Mucosa of rectum (tissue), 2 donors: ENCODE data around the gene BICDL2.

Source experiments
- H3K27ac ChIP-seq, 2 donors: one replicate each; pipeline ENCODE4 v1.7.0; 2013; ENCODE audit warnings: inconsistent platforms in 2 of 2, low read depth in 2 of 2, low read length in 2 of 2
- H3K27me3 ChIP-seq, 2 donors: one replicate each; pipeline ENCODE4 v1.7.0; 2013; ENCODE audit warnings: low read length in 2 of 2; ENCODE audit not compliant: control insufficient read depth in 2 of 2, insufficient read depth in 2 of 2
- H3K36me3 ChIP-seq, 2 donors: one replicate each; pipeline ENCODE4 v1.7.0; 2013; ENCODE audit warnings: low read length in 2 of 2; ENCODE audit not compliant: control insufficient read depth in 2 of 2, insufficient read depth in 2 of 2
- H3K4me1 ChIP-seq, 2 donors: one replicate each; pipeline ENCODE4 v1.7.0; 2013; ENCODE audit warnings: low read length in 2 of 2, mild to moderate bottlenecking in 1 of 2; ENCODE audit not compliant: control insufficient read depth in 2 of 2, insufficient read depth in 2 of 2
- H3K4me3 ChIP-seq, 2 donors: one replicate each; pipeline ENCODE4 v1.7.0; 2013; ENCODE audit warnings: low read length in 2 of 2
- H3K9ac ChIP-seq, 2 donors: one replicate each; pipeline ENCODE4 v1.7.0; 2013; ENCODE audit warnings: low read length in 2 of 2, low read depth in 1 of 2, mild to moderate bottlenecking in 1 of 2
- H3K9me3 ChIP-seq, 2 donors: one replicate each; pipeline ENCODE4 v1.7.0; 2013; ENCODE audit warnings: low read length in 2 of 2; ENCODE audit not compliant: control insufficient read depth in 2 of 2
- donor health status: healthy.
- donor health status: Normal muscosa, but diverticular disease.

The BICDL2 gene

GRCh38 chr16:3020247-3020603 is 16.5 kb downstream of the BICDL2 start, which contains the start of gene TNFRSF12A:
TNFRSF12A (plus strand) TSS chr16:3020368; CDS start chr16:3020398, 30 bp downstream.
- Histone ChIP-seq H3K4me1 (peaks cover 36 to 37% of the 10 kb centered on the region in 2 donors), H3K27ac (peak within 1 kb of the TSS; percentile 79 to 90), H3K4me3 (peak within 1 kb of the TSS; percentile 75 to 84), H3K9ac (peak within 1 kb of the TSS; percentile 68 to 84), H3K36me3 (no peaks in the 10 kb centered on the region), H3K27me3 (peaks cover 0 to 5% of the 10 kb centered on the region in 2 donors), H3K9me3 (no peaks in the 10 kb centered on the region)

- Histone ChIP-seq H3K4me1 (peaks cover 36 to 37% of the 10 kb centered on the region in 2 donors), H3K9ac (no peak overlapping the region), H3K9me3 (no peaks in the 10 kb centered on the region), H3K4me3 (peak overlapping the region; percentile 64 to 73), H3K27me3 (peaks cover 0 to 5% of the 10 kb centered on the region in 2 donors), H3K36me3 (no peaks in the 10 kb centered on the region), H3K27ac (peak overlapping the region in 1 of 2 donors; percentile 79)
Measured at GRCh38 chr16:3019594-3020246, 17.0 kb downstream of the BICDL2 start.

GRCh38 chr16:3017794-3018506 is 18.8 kb downstream of the BICDL2 start, which contains the start of gene CLDN6:
CLDN6 (minus strand) TSS chr16:3018183; CDS start chr16:3016021, 2,162 bp downstream.
- Histone ChIP-seq H3K9me3 (no peaks in the 10 kb centered on the region), H3K9ac (peak within 1 kb of the TSS in 1 of 2 donors; percentile 20), H3K27ac (no peak within 1 kb of the TSS), H3K4me1 (peaks cover 29 to 31% of the 10 kb centered on the region in 2 donors), H3K27me3 (peaks cover 0 to 5% of the 10 kb centered on the region in 2 donors), H3K36me3 (no peaks in the 10 kb centered on the region), H3K4me3 (no peak within 1 kb of the TSS)

GRCh38 chr16:3017344-3017743 is 19.4 kb downstream of the BICDL2 start:
- Histone ChIP-seq H3K4me1 (peaks cover 23 to 28% of the 10 kb centered on the region in 2 donors), H3K36me3 (no peaks in the 10 kb centered on the region), H3K9ac (no peak overlapping the region), H3K27me3 (peaks cover 0 to 5% of the 10 kb centered on the region in 2 donors), H3K9me3 (no peaks in the 10 kb centered on the region), H3K4me3 (no peak overlapping the region), H3K27ac (no peak overlapping the region)

GRCh38 chr16:3015865-3016521 is 20.8 kb downstream of the BICDL2 start:
- H3K27ac ChIP-seq: no peak overlapping the region
- no peaks in the 10 kb centered on the region for H3K36me3 ChIP-seq
- H3K9ac ChIP-seq: no peak overlapping the region
- no peaks in the 10 kb centered on the region for H3K9me3 ChIP-seq
- H3K4me3 ChIP-seq: no peak overlapping the region
- H3K27me3 ChIP-seq: peaks cover 5% of the 10 kb centered on the region in 2 donors
- H3K4me1 ChIP-seq: peaks cover 18 to 19% of the 10 kb centered on the region in 2 donors

DNA sequence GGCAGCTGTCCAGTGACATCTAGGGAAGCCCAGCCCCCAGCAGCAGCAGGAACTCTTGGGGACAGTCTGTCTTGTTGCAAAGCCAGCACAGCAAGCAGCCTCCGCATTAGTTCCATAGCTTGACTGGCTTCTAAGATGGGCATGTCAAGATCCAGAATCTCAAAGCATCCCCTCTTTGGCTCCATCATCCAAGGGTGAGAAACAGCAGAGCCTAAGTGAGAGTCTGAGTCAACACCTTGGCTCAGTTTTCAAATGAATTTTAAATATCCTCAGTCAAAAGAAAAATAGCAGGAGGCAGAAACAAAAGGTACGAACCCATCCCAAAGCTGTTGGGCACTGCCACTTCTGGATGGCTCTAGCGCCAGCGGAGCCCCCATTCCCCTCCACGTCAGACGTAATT is 21.8 kb downstream of the BICDL2 start:
- Histone ChIP-seq H3K4me3 (no peak overlapping the region), H3K27ac (no peak overlapping the region), H3K27me3 (peaks cover 5 to 7% of the 10 kb centered on the region in 2 donors)

DNA sequence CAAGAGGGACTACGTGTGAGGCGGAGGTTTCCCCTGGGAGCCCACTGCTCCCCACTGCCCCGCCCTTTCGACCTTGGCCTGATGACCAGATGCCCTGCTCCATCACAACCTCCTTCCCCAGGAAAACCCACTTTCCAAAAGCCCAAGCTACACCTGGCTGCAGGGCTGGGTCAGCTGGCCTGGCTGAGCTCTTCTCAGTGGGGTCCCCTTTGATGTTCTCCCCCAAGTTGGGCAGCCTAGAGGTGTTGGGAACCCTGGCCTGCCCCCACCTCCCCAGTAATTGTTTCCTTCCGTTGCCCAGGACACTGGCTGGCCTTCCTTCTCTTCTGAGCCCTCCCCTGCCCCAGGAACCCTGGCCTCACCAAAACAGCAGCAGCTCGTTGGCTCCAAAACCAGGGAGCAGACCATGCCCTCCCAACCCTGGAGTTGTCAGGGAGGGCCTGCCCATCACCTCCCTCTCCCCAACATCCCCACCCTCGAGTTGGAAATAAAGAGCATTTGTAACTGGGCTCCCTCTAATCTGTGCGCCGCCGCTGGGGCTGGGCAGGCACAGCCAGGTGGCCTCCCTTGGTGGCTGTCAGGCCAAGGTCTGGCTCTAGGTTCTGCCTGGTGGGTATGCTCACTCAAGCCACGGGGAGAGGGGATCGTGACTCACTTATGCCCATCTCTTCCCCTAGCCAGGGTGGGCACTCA is 22.6 kb downstream of the BICDL2 start:
- Histone ChIP-seq H3K4me1 (peaks cover 11 to 13% of the 10 kb centered on the region in 2 donors), H3K4me3 (no peak overlapping the region), H3K27me3 (peaks cover 5 to 7% of the 10 kb centered on the region in 2 donors), H3K9ac (no peak overlapping the region), H3K27ac (no peak overlapping the region), H3K9me3 (no peaks in the 10 kb centered on the region), H3K36me3 (no peaks in the 10 kb centered on the region)

More for the DNA sequence above, 21.8 kb downstream of the BICDL2 start:
- H3K36me3 ChIP-seq: no peaks in the 10 kb centered on the region
- H3K9ac ChIP-seq: no peak overlapping the region
- no peaks in the 10 kb centered on the region for H3K9me3 ChIP-seq
- H3K4me1 ChIP-seq: peaks cover 14 to 15% of the 10 kb centered on the region in 2 donors

DNA sequence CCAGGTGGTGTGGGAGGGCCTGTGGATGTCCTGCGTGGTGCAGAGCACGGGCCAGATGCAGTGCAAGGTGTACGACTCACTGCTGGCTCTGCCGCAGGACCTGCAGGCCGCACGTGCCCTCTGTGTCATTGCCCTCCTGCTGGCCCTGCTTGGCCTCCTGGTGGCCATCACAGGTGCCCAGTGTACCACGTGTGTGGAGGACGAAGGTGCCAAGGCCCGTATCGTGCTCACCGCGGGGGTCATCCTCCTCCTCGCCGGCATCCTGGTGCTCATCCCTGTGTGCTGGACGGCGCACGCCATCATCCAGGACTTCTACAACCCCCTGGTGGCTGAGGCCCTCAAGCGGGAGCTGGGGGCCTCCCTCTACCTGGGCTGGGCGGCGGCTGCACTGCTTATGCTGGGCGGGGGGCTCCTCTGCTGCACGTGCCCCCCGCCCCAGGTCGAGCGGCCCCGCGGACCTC is 23.2 kb downstream of the BICDL2 start:
- H3K9ac ChIP-seq: no peak overlapping the region
- no peak overlapping the region for H3K27ac ChIP-seq
- no peaks in the 10 kb centered on the region for H3K9me3 ChIP-seq
- H3K4me1 ChIP-seq: peaks cover 14 to 17% of the 10 kb centered on the region in 2 donors
- H3K4me3 ChIP-seq: no peak overlapping the region
- peaks cover 4 to 7% of the 10 kb centered on the region in 2 donors for H3K27me3 ChIP-seq
- H3K36me3 ChIP-seq: no peaks in the 10 kb centered on the region

GRCh38 chr16:3012828-3013420 is 23.8 kb downstream of the BICDL2 start, which contains the start of gene CLDN9:
CLDN9 (plus strand) TSS chr16:3012923; CDS start chr16:3013363, 440 bp downstream.
- Histone ChIP-seq H3K4me3 (peak within 1 kb of the TSS; percentile 13 to 35), H3K4me1 (peaks cover 16 to 19% of the 10 kb centered on the region in 2 donors), H3K27ac (no peak within 1 kb of the TSS), H3K36me3 (no peaks in the 10 kb centered on the region), H3K9ac (peak within 1 kb of the TSS in 1 of 2 donors; percentile 6), H3K27me3 (peaks cover 0 to 11% of the 10 kb centered on the region in 2 donors), H3K9me3 (no peaks in the 10 kb centered on the region)
